ENCODE data around the gene PRDX5.

PRDX5 gene

GRCh38 chr11:64371201-64371600, 53.3 kb downstream of the PRDX5 start:
- TF ChIP-seq TEAD4 (IDR thresholded peaks at IDR 0.05) (no peak), NFIC (IDR thresholded peaks at IDR 0.05) (no peak), TCF12 (IDR thresholded peaks at IDR 0.05; ENCODE audit: low read depth) (no peak), ZBTB7A (IDR thresholded peaks at IDR 0.05; ENCODE audit: low read depth) (no peak), MAX (IDR thresholded peaks at IDR 0.05) (no peak), TAF1 (IDR thresholded peaks at IDR 0.05; ENCODE audit: low read depth) (no peak), FOXM1 (IDR thresholded peaks at IDR 0.05; ENCODE audit: borderline replicate concordance, low read depth) (no peak), YY1 (IDR thresholded peaks at IDR 0.05; ENCODE audit: low read depth) (no peak), CREB1 (IDR thresholded peaks at IDR 0.05; ENCODE audit: low read depth) (no peak), EGR1 (IDR thresholded peaks at IDR 0.05) (no peak)
